SU-DHL-6 (cell line): ENCODE measurements around the gene FRMD4B.

ENCODE experiments used
- EZH2phosphoT487 ChIP-seq: fragments of 200-600 bp; sonication (generic), shearing (Covaris generic); conservative IDR thresholded peaks from 2 replicates; pipeline ENCODE4 v1.6.1; 2018; ENCODE audit warnings: mild to moderate bottlenecking, antibody characterized with exemption, low read length, moderate library complexity, mixed read lengths
- TF ChIP-seq, protein P1 (sequence below): fragments of 200-600 bp; sonication (generic); IDR thresholded peaks from one replicate; pipeline ENCODE4 v1.5.1; 2017; ENCODE audit warnings: antibody characterized with exemption, mild to moderate bottlenecking, low read length, moderate library complexity; ENCODE audit not compliant: insufficient read depth, poor library complexity, severe bottlenecking

DNA sequence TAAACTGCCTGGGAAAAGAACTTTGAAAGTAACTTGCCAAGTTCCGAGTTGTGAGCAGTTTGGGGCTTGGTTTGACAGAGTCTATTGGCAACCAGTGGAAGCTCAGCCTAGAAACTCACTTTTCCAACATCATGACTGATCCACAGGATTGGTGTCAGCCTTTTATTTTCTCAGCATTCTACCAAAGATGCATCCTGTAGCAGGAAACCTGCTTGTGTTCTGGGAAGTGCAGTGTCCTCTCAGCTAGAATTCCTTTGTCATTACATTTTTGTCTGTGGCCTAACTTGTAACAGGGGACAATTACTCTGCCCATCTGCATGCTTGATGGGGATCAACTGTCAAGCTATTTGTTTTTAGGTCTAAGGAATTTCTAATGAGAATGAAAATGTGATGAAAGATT, 146.8 kb downstream of the FRMD4B start:
- TF ChIP-seq, protein P1, sequence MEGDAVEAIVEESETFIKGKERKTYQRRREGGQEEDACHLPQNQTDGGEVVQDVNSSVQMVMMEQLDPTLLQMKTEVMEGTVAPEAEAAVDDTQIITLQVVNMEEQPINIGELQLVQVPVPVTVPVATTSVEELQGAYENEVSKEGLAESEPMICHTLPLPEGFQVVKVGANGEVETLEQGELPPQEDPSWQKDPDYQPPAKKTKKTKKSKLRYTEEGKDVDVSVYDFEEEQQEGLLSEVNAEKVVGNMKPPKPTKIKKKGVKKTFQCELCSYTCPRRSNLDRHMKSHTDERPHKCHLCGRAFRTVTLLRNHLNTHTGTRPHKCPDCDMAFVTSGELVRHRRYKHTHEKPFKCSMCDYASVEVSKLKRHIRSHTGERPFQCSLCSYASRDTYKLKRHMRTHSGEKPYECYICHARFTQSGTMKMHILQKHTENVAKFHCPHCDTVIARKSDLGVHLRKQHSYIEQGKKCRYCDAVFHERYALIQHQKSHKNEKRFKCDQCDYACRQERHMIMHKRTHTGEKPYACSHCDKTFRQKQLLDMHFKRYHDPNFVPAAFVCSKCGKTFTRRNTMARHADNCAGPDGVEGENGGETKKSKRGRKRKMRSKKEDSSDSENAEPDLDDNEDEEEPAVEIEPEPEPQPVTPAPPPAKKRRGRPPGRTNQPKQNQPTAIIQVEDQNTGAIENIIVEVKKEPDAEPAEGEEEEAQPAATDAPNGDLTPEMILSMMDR, result no peak
- no peak for TF ChIP-seq EZH2phosphoT487
